Kidney (tissue), 14 donors: ENCODE measurements around the gene TRIO. TPM values are rescaled to one million over a fixed set of nuclear protein-coding genes. Genes with fewer than 3 reads are reported as not detected.
A peak's percentile ranks its signal among the peaks of the same experiment; 100 is the strongest.

ENCODE experiments used
- DNase-seq, 5 donors: peaks; one replicate each; pipeline ENCODE4 v3.0.0-alpha.2; 2013 to 2020
- FAIRE-seq: peaks from 2 replicates; lab custom pipeline; 2012; peaks lifted over from hg19 to GRCh38; lab: Jason Lieb, UNC
- H3K27ac ChIP-seq, 2 donors: one replicate each; pipeline ENCODE4 v1.7.0; 2013; ENCODE audit warnings: low read depth in 2 of 2, low read length in 2 of 2, inconsistent platforms in 1 of 2
- H3K27me3 ChIP-seq: one replicate; pipeline ENCODE4 v1.7.1; 2013; ENCODE audit warnings: low read length, inconsistent platforms; ENCODE audit not compliant: control insufficient read depth, insufficient read depth
- H3K36me3 ChIP-seq, 3 donors: one replicate each; pipeline versions ENCODE4 v1.7.0 to v1.7.1; 2013; ENCODE audit warnings: low read length in 3 of 3, control low read depth in 1 of 3, inconsistent platforms in 1 of 3; ENCODE audit not compliant: insufficient read depth in 3 of 3, control insufficient read depth in 2 of 3
- H3K4me1 ChIP-seq, 3 donors: one replicate each; pipeline versions ENCODE4 v1.7.0 to v1.7.1; 2013; ENCODE audit warnings: low read length in 3 of 3, inconsistent platforms in 1 of 3, low read depth in 1 of 3; ENCODE audit not compliant: control insufficient read depth in 2 of 3, insufficient read depth in 2 of 3
- H3K4me3 ChIP-seq, 3 donors: one replicate each; pipeline versions ENCODE4 v1.7.0 to v1.8.1; 2013; ENCODE audit warnings: low read length in 3 of 3, control low read depth in 1 of 3, inconsistent platforms in 1 of 3
- H3K9ac ChIP-seq, 3 donors: one replicate each; pipeline versions ENCODE4 v1.7.0 to v1.7.1; 2013; ENCODE audit warnings: low read length in 3 of 3, control low read depth in 1 of 3, inconsistent platforms in 1 of 3
- H3K9me3 ChIP-seq, 3 donors: one replicate each; pipeline versions ENCODE4 v1.7.0 to v1.7.1; 2013; ENCODE audit warnings: low read length in 3 of 3, control low read depth in 1 of 3, inconsistent platforms in 1 of 3; ENCODE audit not compliant: control insufficient read depth in 2 of 3, insufficient read depth in 1 of 3
- intact Hi-C: fragments of 100-400 bp; cut with DNase I; formaldehyde crosslinking; loops from one replicate; pipeline ENCODE4 v1.11.1; 2022
- polyA plus RNA-seq: library from polyadenylated mRNA; stranded (reverse); fragments of 350-450 nt; fragmentation: Illumina TruSeq; extraction: RNeasy Lipid Tissue Mini Kit (QIAGEN cat#74804); gene quantifications from one replicate; pipeline ENCODE4 v1.2.3, GENCODE V29; 2014; ENCODE audit warnings: low read depth, low replicate concordance; ENCODE audit not compliant: insufficient read depth
- total RNA-seq: library from RNA; stranded (reverse); fragmentation: NEBNext Ultra II Directional; extraction: Animal tissue kit (Norgen Biotek cat#: 25700); gene quantifications from one replicate; pipeline ENCODE4 v1.2.1, GENCODE V29; 2021
- TF ChIP-seq, protein P1 (sequence below): IDR thresholded peaks from 3 replicates; pipeline ENCODE4 v1.5.1; 2012; ENCODE audit warnings: mild to moderate bottlenecking, moderate library complexity, borderline replicate concordance; ENCODE audit not compliant: insufficient read depth; ENCODE audit errors: extremely low read depth
- donor health status: control.
- donor health status: control.
- donor health status: control.
- donor health status: control.
- donor health status: control.
- donor health status: DM: yes; HTN: yes; CAD: no.
- donor health status: Normal renal cell carcinoma (clear cell type).

TRIO gene
- total and polyA plus RNA-seq, 2 donors from 2014 or later: 9.5 to 149 TPM

DNA sequence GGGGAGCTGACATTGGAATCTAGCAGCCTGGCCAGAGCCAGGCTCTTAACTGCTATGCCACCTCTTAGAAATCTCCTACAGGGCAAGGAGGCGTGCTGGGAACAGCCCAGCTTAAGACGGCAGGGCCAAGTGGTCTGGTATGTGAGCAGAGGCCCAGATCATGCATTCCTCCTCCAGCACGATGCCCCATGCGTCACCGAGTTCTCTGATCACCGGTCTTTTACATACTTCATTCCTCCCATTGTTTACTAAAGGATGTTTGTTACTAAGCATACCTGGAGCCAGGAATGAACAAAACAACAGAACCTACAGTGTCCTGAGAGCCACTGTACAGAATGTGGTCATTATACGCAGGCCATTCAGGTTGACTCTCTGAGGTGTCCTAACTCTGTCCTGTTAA is 73.8 kb downstream of the TRIO start:
- DNase-seq (no peak), FAIRE-seq (no peak)
- intact Hi-C loops: no loop called here
- peak overlapping the region in 1 of 2 donors; percentile 19 for H3K27ac ChIP-seq
- no peak overlapping the region for H3K4me3 ChIP-seq
- H3K4me1 ChIP-seq: peaks cover 3 to 56% (median 31%) of the 10 kb centered on the region in 3 donors
- H3K36me3 ChIP-seq: no peaks in the 10 kb centered on the region
- H3K27me3 ChIP-seq: no peaks in the 10 kb centered on the region
- H3K9ac ChIP-seq: no peak overlapping the region
- TF ChIP-seq, protein P1, sequence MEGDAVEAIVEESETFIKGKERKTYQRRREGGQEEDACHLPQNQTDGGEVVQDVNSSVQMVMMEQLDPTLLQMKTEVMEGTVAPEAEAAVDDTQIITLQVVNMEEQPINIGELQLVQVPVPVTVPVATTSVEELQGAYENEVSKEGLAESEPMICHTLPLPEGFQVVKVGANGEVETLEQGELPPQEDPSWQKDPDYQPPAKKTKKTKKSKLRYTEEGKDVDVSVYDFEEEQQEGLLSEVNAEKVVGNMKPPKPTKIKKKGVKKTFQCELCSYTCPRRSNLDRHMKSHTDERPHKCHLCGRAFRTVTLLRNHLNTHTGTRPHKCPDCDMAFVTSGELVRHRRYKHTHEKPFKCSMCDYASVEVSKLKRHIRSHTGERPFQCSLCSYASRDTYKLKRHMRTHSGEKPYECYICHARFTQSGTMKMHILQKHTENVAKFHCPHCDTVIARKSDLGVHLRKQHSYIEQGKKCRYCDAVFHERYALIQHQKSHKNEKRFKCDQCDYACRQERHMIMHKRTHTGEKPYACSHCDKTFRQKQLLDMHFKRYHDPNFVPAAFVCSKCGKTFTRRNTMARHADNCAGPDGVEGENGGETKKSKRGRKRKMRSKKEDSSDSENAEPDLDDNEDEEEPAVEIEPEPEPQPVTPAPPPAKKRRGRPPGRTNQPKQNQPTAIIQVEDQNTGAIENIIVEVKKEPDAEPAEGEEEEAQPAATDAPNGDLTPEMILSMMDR: no peak
- H3K9me3 ChIP-seq: no peaks in the 10 kb centered on the region

DNA sequence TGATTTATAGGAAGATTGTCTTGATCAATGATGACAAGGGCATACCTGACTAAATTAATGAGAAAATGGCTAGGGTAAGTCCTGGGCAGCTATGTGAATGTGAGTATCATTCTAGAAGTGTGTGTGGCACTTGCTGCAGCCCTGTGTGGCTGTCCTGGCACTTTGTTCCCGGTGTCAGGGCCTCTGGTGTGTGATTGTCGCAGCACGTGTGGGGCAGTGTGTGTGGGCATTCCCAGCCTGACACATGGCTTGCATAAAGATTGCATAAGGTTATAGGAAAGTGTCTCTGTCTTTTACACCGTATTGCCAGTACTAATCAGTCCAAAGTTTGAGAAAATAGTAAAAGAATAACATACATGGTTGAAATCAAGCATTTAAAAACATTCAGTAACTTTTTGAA is 74.4 kb downstream of the TRIO start:
- H3K4me3 ChIP-seq: no peak overlapping the region
- DNase-seq: no peak
- no peaks in the 10 kb centered on the region for H3K27me3 ChIP-seq
- no peaks in the 10 kb centered on the region for H3K36me3 ChIP-seq
- intact Hi-C loops: no loop called here
- FAIRE-seq: no peak
- H3K9me3 ChIP-seq: no peaks in the 10 kb centered on the region
- H3K9ac ChIP-seq: peak overlapping the region in 1 of 3 donors; percentile 16
- H3K27ac ChIP-seq: peak overlapping the region in 1 of 2 donors; percentile 19
- peaks cover 3 to 50% (median 31%) of the 10 kb centered on the region in 3 donors for H3K4me1 ChIP-seq
- TF ChIP-seq, protein P1: no peak

DNA sequence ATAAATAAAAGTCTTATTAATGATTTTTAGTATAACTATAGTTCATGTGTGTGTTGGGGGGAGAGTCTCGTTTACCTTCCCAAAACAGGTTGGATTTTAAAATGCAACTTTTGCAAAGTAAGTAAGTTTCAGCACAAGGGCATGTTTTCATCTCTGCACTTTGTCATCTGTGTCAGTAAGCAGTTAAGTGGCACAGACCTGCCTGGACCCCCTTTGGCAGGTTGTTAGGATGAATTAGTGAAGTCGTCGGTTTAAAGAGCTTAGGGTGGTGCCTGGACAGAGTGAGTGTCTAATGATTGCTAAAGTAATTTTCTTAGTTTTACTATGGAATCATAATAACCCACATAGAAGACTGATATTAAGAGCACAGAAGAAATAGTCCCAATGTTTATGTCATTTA is 74.9 kb downstream of the TRIO start:
- intact Hi-C loops: no loop called here
- H3K4me1 ChIP-seq: peaks cover 3 to 47% (median 31%) of the 10 kb centered on the region in 3 donors
- H3K27ac ChIP-seq: no peak overlapping the region
- no peaks in the 10 kb centered on the region for H3K9me3 ChIP-seq
- peak overlapping the region in 1 of 3 donors; percentile 16 for H3K9ac ChIP-seq
- H3K36me3 ChIP-seq: no peaks in the 10 kb centered on the region
- TF ChIP-seq, protein P1: no peak
- DNase-seq (no peak), FAIRE-seq (no peak)
- no peaks in the 10 kb centered on the region for H3K27me3 ChIP-seq
- H3K4me3 ChIP-seq: no peak overlapping the region

DNA sequence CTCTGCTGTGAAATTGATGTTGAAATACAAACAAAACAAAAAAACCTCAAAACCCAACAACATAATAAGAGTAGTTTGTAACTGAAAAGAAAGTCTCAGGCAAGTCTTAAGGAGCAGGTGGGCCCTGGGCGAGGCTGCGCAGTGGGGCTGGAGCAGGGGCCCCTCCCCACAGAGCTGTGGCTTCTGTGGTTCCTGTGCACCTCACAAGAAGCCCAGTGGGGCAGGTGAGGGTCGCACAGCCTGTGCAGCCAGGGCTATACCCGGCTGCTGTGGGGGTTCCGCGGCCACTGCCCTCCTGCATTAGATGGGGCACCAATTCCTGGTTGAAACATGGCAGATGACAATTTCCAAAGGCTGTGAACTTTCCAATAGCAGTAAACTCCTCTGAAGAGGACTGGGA is 75.3 kb downstream of the TRIO start:
- Histone ChIP-seq H3K27ac (peak overlapping the region in 1 of 2 donors; percentile 50), H3K4me1 (peaks cover 3 to 47% (median 31%) of the 10 kb centered on the region in 3 donors), H3K9me3 (no peaks in the 10 kb centered on the region), H3K36me3 (no peaks in the 10 kb centered on the region), H3K9ac (no peak overlapping the region), H3K27me3 (no peaks in the 10 kb centered on the region), H3K4me3 (no peak overlapping the region)
- TF ChIP-seq, protein P1: no peak
- no peak for FAIRE-seq
- no peak for DNase-seq
- intact Hi-C loops: no loop called here
